H1 (cell line): ENCODE measurements around the gene FGF14. TPM values are rescaled to one million over a fixed set of nuclear protein-coding genes. Genes with fewer than 3 reads are reported as not detected.

Source experiments
- CTCF ChIA-PET: fragments of 300-600 bp; sonication (Branson Sonifier 250); formaldehyde crosslinking; loops from one replicate; lab custom pipeline; 2021; ENCODE audit not compliant: partially characterized antibody; lab: Charles Lee
- POLR2A ChIA-PET: fragments of 300-600 bp; sonication (Branson Sonifier 250); formaldehyde crosslinking; loops from one replicate; lab custom pipeline; 2021; ENCODE audit warnings: inconsistent platforms; ENCODE audit not compliant: partially characterized antibody; lab: Charles Lee
- DNase-seq, 2 experiments: peaks; one replicate each; pipeline versions ENCODE4 v3.0.0 to v3.0.0-alpha.2; 2010 to 2022; ENCODE audit warnings: low spot score in 2 of 2, low read depth in 1 of 2, mixed read lengths in 1 of 2
- FAIRE-seq: peaks from 2 replicates; lab custom pipeline; 2011; peaks lifted over from hg19 to GRCh38; lab: Jason Lieb, UNC
- H2AFZ ChIP-seq: 2 replicates; pipeline ENCODE4 v1.8.1; 2012; ENCODE audit warnings: low read length, inconsistent platforms
- H2AK5ac ChIP-seq: 2 replicates; pipeline ENCODE4 v1.6.1; 2013; ENCODE audit warnings: low read depth, low read length
- H2BK120ac ChIP-seq: replicated peaks from 2 replicates; pipeline ENCODE3; 2013; ENCODE audit warnings: low read depth, low read length, inconsistent platforms
- H2BK12ac ChIP-seq: 2 replicates; pipeline ENCODE4 v1.6.1; 2013; ENCODE audit warnings: low read depth, low read length
- H2BK15ac ChIP-seq: 2 replicates; pipeline ENCODE4 v1.6.1; 2013; ENCODE audit warnings: low read length
- H2BK20ac ChIP-seq: 2 replicates; pipeline ENCODE4 v1.6.1; 2013; ENCODE audit warnings: low read length
- H2BK5ac ChIP-seq: 2 replicates; pipeline ENCODE4 v1.6.1; 2013; ENCODE audit warnings: low read depth, low read length
- H3K14ac ChIP-seq: 2 replicates; pipeline ENCODE4 v1.6.1; 2013; ENCODE audit warnings: inconsistent platforms; ENCODE audit not compliant: insufficient read length
- H3K18ac ChIP-seq: 2 replicates; pipeline ENCODE4 v1.6.1; 2013; ENCODE audit warnings: low read length; ENCODE audit errors: extremely low read depth
- H3K23ac ChIP-seq: 2 replicates; pipeline ENCODE4 v1.6.1; 2013; ENCODE audit warnings: inconsistent platforms; ENCODE audit not compliant: insufficient read length
- H3K23me2 ChIP-seq: 2 replicates; pipeline ENCODE4 v1.6.1; 2013; ENCODE audit warnings: low read depth, low read length
- H3K27ac ChIP-seq: 2 replicates; pipeline ENCODE4 v1.6.1; 2011; ENCODE audit warnings: low read depth, low read length, inconsistent platforms
- H3K27me3 ChIP-seq, 4 experiments: replicated peaks in 1 of 4; 1 replicate in 1 of 4; 2 replicates in 3 of 4; pipeline versions ENCODE4 v1.6.1 to v1.8.1; 2011 to 2013; ENCODE audit warnings: low read length in 3 of 4, mild to moderate bottlenecking in 3 of 4, inconsistent platforms in 2 of 4, mixed read lengths in 2 of 4, moderate library complexity in 1 of 4; ENCODE audit not compliant: control insufficient read depth in 3 of 4, insufficient read depth in 3 of 4; ENCODE audit errors: extremely low read depth in 1 of 4
- H3K36me3 ChIP-seq, 4 experiments: 2 replicates each; pipeline versions ENCODE4 v1.6.1 to v1.8.1; 2011 to 2013; ENCODE audit warnings: mild to moderate bottlenecking in 4 of 4, low read length in 3 of 4, moderate library complexity in 2 of 4, control low read depth in 1 of 4, inconsistent platforms in 1 of 4; ENCODE audit not compliant: insufficient read depth in 4 of 4, control insufficient read depth in 2 of 4
- H3K4ac ChIP-seq: replicated peaks from 2 replicates; pipeline ENCODE3; 2013; ENCODE audit warnings: low read length, low read depth, mixed read lengths, inconsistent platforms; ENCODE audit not compliant: insufficient read length
- H3K4me1 ChIP-seq, 4 experiments: replicated peaks in 1 of 4; 1 replicate in 1 of 4; 2 replicates in 3 of 4; pipeline versions ENCODE4 v1.6.1 to v1.8.1; 2011 to 2013; ENCODE audit warnings: low read length in 3 of 4, inconsistent platforms in 2 of 4, mixed read lengths in 1 of 4; ENCODE audit not compliant: insufficient read depth in 4 of 4, control insufficient read depth in 3 of 4
- H3K4me2 ChIP-seq, 2 experiments: 2 replicates each; pipeline versions ENCODE4 v1.6.1 to v1.8.1; 2011 to 2013; ENCODE audit warnings: low read depth in 2 of 2, low read length in 2 of 2, control low read depth in 1 of 2, inconsistent platforms in 1 of 2, mild to moderate bottlenecking in 1 of 2; ENCODE audit not compliant: insufficient read depth in 1 of 2
- H3K4me3 ChIP-seq, 4 experiments: fragments of 200-600, 300-600 bp in 1 of 4; sonication (generic), shearing (Covaris generic), sonication (Bioruptor Twin) in 1 of 4; 2 replicates each; pipeline versions ENCODE4 v1.5.1 to v1.8.1; 2011 to 2016; ENCODE audit warnings: low read length in 4 of 4, low read depth in 3 of 4, control low read depth in 2 of 4, inconsistent platforms in 2 of 4, mild to moderate bottlenecking in 2 of 4, mixed read lengths in 1 of 4, moderate library complexity in 1 of 4; ENCODE audit not compliant: insufficient read depth in 2 of 4; ENCODE audit errors: extremely low read depth in 1 of 4
- H3K56ac ChIP-seq: replicated peaks from 2 replicates; pipeline ENCODE3; 2013; ENCODE audit warnings: low read depth, mild to moderate bottlenecking, mixed read lengths, low read length, inconsistent platforms; ENCODE audit not compliant: insufficient read length
- H3K79me1 ChIP-seq: 2 replicates; pipeline ENCODE4 v1.6.1; 2013; ENCODE audit warnings: low read depth, low read length, control low read depth
- H3K79me2 ChIP-seq, 2 experiments: 2 replicates each; pipeline versions ENCODE4 v1.6.1 to v1.8.1; 2012 to 2013; ENCODE audit warnings: low read length in 2 of 2, mild to moderate bottlenecking in 2 of 2, inconsistent platforms in 1 of 2; ENCODE audit not compliant: insufficient read depth in 2 of 2, control insufficient read depth in 1 of 2
- H3K9ac ChIP-seq, 4 experiments: replicated peaks in 1 of 4; 1 replicate in 1 of 4; 2 replicates in 3 of 4; pipeline versions ENCODE4 v1.6.1 to v1.8.1; 2011 to 2013; ENCODE audit warnings: low read depth in 3 of 4, low read length in 3 of 4, control low read depth in 2 of 4, mild to moderate bottlenecking in 2 of 4, moderate library complexity in 2 of 4, inconsistent platforms in 1 of 4; ENCODE audit errors: extremely low read depth in 1 of 4
- H3K9me3 ChIP-seq, 2 experiments: 2 replicates each; pipeline versions ENCODE4 v1.6.1 to v1.8.1; 2012 to 2013; ENCODE audit warnings: mild to moderate bottlenecking in 2 of 2, moderate library complexity in 2 of 2, control low read depth in 1 of 2, inconsistent platforms in 1 of 2, low read depth in 1 of 2, low read length in 1 of 2, mixed read lengths in 1 of 2; ENCODE audit not compliant: insufficient read depth in 2 of 2
- H4K20me1 ChIP-seq, 2 experiments: replicated peaks in 1 of 2; 2 replicates each; pipeline versions ENCODE3 to v1.8.1; 2011 to 2013; ENCODE audit warnings: inconsistent platforms in 2 of 2, low read length in 2 of 2, mild to moderate bottlenecking in 1 of 2; ENCODE audit not compliant: insufficient read depth in 2 of 2, control insufficient read depth in 1 of 2
- H4K5ac ChIP-seq: 2 replicates; pipeline ENCODE4 v1.6.1; 2013; ENCODE audit warnings: low read length, low read depth, mixed read lengths, inconsistent platforms; ENCODE audit not compliant: insufficient read length
- H4K8ac ChIP-seq: 2 replicates; pipeline ENCODE4 v1.8.0; 2013; ENCODE audit warnings: mild to moderate bottlenecking, moderate library complexity, low read length, inconsistent platforms; ENCODE audit not compliant: insufficient read depth; ENCODE audit errors: extremely low read depth
- H4K91ac ChIP-seq: replicated peaks from 2 replicates; pipeline ENCODE3; 2013; ENCODE audit warnings: low read length, mixed read lengths, inconsistent platforms; ENCODE audit not compliant: insufficient read length
- BRCA1 ChIP-seq: IDR thresholded peaks from 2 replicates; pipeline ENCODE4 v1.6.1; 2012; ENCODE audit warnings: low read depth, low read length, improper control_type of control experiment
- CTBP2 ChIP-seq: IDR thresholded peaks from 2 replicates; pipeline ENCODE4 v1.7.0; 2011; ENCODE audit warnings: borderline replicate concordance, mild to moderate bottlenecking, moderate library complexity, mixed read lengths, low read length; ENCODE audit not compliant: insufficient read depth, insufficient read length
- EP300 ChIP-seq, 2 experiments: IDR thresholded peaks; 1 replicate in 1 of 2; 2 replicates in 1 of 2; pipeline ENCODE4 v1.6.1; 2011 to 2012; ENCODE audit warnings: low read depth in 2 of 2, low read length in 2 of 2, mild to moderate bottlenecking in 2 of 2, borderline replicate concordance in 1 of 2, inconsistent platforms in 1 of 2, moderate library complexity in 1 of 2
- KDM1A ChIP-seq: fragments of 200-600, 300-600 bp; sonication (generic); IDR thresholded peaks from 2 replicates; pipeline ENCODE4 v1.7.1; 2016; ENCODE audit warnings: mild to moderate bottlenecking, low read length, borderline replicate concordance
- KDM4A ChIP-seq: IDR thresholded peaks from one replicate; pipeline ENCODE4 v1.7.1; 2012; ENCODE audit warnings: low read depth, mild to moderate bottlenecking, moderate library complexity, low read length, inconsistent platforms; ENCODE audit not compliant: severe bottlenecking
- SAP30 ChIP-seq: fragments of 300-600 bp; sonication (generic); IDR thresholded peaks from 2 replicates; pipeline ENCODE4 v1.7.1; 2012; ENCODE audit warnings: low read length, moderate library complexity, mild to moderate bottlenecking, inconsistent platforms; ENCODE audit not compliant: insufficient read depth, insufficient replicate concordance
- SIN3A ChIP-seq, 2 experiments: IDR thresholded peaks in 1 of 2; conservative IDR thresholded peaks in 1 of 2; 2 replicates each; pipeline ENCODE4 v1.6.1; 2011 to 2012; ENCODE audit warnings: low read length in 2 of 2, improper control_type of control experiment in 1 of 2, low read depth in 1 of 2, mild to moderate bottlenecking in 1 of 2
- TCF12 ChIP-seq: IDR thresholded peaks from 2 replicates; pipeline ENCODE4 v1.6.1; 2011; ENCODE audit warnings: low read depth, mild to moderate bottlenecking, low read length
- WGBS, 2 experiments: shearing (Covaris generic) in 1 of 2; methylation state at CpG; one replicate each; pipeline versions ENCODE4 v1.1.6 to v1.1.7; 2013 to 2015; ENCODE audit warnings: low lambda C conversion rate in 2 of 2, mixed read lengths in 2 of 2, inconsistent platforms in 1 of 2, low coverage in 1 of 2, missing lambda C conversion rate in 1 of 2; ENCODE audit not compliant: insufficient replicate concordance in 2 of 2, insufficient coverage in 1 of 2, insufficient read length in 1 of 2; ENCODE audit errors: extremely low coverage in 1 of 2, missing lambda C conversion rate in 1 of 2; 5-methylcytosine and 5-hydroxymethylcytosine counted together
- polyA plus RNA-seq, 7 experiments: library from polyadenylated mRNA; depleted of rRNA in 3 of 7; stranded (reverse) in 5 of 7; unstranded in 2 of 7; fragments of >200 nt in 5 of 7; fragments of 200-250 nt in 2 of 7; gene quantifications; 1 replicate in 5 of 7; 2 replicates in 1 of 7; 4 replicates in 1 of 7; pipeline versions ENCODE4 v1.2.1 to v1.2.3, GENCODE V29; 2011 to 2013; ENCODE audit warnings: missing spikeins in 2 of 7, mixed read lengths in 2 of 7
- total RNA-seq: library from RNA; stranded (reverse); fragmentation: NEBNext Ultra II Directional; extraction: Animal tissue kit (Norgen Biotek cat#: 25700); gene quantifications from 2 replicates; pipeline ENCODE4 v1.2.1, GENCODE V29; 2021

The FGF14 gene
- total and polyA plus RNA-seq, 2 of the 8 experiments (the other 6 are each of a cell fraction or from before 2014, with no cell fraction given) = 0.05 to 0.58 TPM

- Histone ChIP-seq H3K27me3 (no peaks in the 10 kb centered on the region), H2AK5ac (no peak overlapping the region), H4K91ac (no peak overlapping the region), H3K23me2 (no peaks in the 10 kb centered on the region), H2BK15ac (no peak overlapping the region), H3K36me3 (no peaks in the 10 kb centered on the region), H3K4me1 (no peaks in the 10 kb centered on the region), H3K9ac (no peak overlapping the region), H2AFZ (no peak overlapping the region), H3K56ac (no peak overlapping the region), H3K4me3 (no peak overlapping the region), H4K5ac (no peak overlapping the region), H2BK5ac (no peak overlapping the region), H3K14ac (no peak overlapping the region), H2BK12ac (no peak overlapping the region), H3K23ac (no peak overlapping the region), H3K79me2 (no peaks in the 10 kb centered on the region), H3K79me1 (no peaks in the 10 kb centered on the region), H3K27ac (no peak overlapping the region), H3K18ac (no peak overlapping the region), H3K4ac (no peak overlapping the region), H3K4me2 (no peak overlapping the region), H3K9me3 (no peaks in the 10 kb centered on the region), H4K20me1 (no peaks in the 10 kb centered on the region), H4K8ac (no peak overlapping the region), H2BK120ac (no peak overlapping the region), H2BK20ac (no peak overlapping the region)
- no peak for FAIRE-seq
- TF ChIP-seq KDM4A (no peak), TCF12 (no peak), EP300 (IDR thresholded peaks at IDR 0.05; ENCODE audit: borderline replicate concordance in 1 of 2, low read depth in 2 of 2, low read length in 2 of 2) (no peak), BRCA1 (no peak), KDM1A (no peak), SAP30 (no peak), SIN3A (conservative IDR thresholded peaks at IDR 0.05 in 1 of 2, IDR thresholded peaks at IDR 0.05 in 1 of 2; ENCODE audit: low read depth in 1 of 2, low read length in 2 of 2) (no peak), CTBP2 (no peak)
- 97% methylated on average over 5 of the region's 5 CpGs; no CpG with 5 or more reads in 1 of the 2 experiments for WGBS, 2 experiments
- ChIA-PET POLR2A (no interaction called here), CTCF (interaction anchor here (0.8 to 1.8 kb wide), 2 partner anchors 76 to 253 kb away, joined by 3 to 5 read pairs; no protein-coding TSS in a partner anchor)
- DNase-seq = no peak
Observed at GRCh38 chr13:102318233-102318632, 83.6 kb downstream of the FGF14 start.
